Measurements from ENCODE around the gene PAK4. TPM values are rescaled to one million over a fixed set of nuclear protein-coding genes. Genes with fewer than 3 reads are reported as not detected.
"Not testable (repeated sequence)": the region's sequence is repeated elsewhere in the genome, so short reads cannot be mapped to it uniquely, and the experiment has no call there.

PAK4 gene
- polyA plus RNA-seq, 5 donors = 32.3 to 71.0 (median 52.4) TPM

GRCh38 chr19:39127812-39128515 lies 2.4 kb downstream of the PAK4 start:
- no peak for DNase-seq

DNA sequence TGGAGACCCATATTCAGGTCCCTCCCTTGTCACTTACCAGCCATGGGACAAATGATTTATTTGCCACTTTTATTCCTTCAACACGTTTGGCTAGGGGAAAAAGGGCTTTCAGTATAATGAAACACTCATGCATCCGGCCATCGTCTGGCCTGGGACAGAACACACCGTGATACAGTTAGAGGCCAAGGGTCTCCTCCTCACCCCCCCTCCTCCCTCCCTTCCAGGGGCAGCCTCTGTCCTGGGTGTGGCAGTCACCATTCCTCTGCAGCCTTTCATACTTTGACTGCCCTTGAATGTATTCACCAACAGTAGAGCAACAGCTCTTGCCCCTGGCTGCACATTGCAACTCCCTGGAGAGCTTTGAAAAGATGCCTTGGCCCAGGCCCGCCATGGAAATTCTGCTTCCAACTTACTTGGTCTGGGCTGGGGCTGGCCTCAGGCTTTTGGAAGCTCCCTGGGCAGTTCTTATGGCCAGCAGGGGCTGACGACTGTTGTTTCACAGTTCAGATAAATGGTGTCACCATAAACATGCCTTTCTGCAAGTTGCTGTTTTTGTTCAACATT lies 3.0 kb downstream of the PAK4 start:
- DNase-seq = no peak

- DNase-seq = no peak
Measured at GRCh38 chr19:39129116-39129515, 3.5 kb downstream of the PAK4 start.

DNA sequence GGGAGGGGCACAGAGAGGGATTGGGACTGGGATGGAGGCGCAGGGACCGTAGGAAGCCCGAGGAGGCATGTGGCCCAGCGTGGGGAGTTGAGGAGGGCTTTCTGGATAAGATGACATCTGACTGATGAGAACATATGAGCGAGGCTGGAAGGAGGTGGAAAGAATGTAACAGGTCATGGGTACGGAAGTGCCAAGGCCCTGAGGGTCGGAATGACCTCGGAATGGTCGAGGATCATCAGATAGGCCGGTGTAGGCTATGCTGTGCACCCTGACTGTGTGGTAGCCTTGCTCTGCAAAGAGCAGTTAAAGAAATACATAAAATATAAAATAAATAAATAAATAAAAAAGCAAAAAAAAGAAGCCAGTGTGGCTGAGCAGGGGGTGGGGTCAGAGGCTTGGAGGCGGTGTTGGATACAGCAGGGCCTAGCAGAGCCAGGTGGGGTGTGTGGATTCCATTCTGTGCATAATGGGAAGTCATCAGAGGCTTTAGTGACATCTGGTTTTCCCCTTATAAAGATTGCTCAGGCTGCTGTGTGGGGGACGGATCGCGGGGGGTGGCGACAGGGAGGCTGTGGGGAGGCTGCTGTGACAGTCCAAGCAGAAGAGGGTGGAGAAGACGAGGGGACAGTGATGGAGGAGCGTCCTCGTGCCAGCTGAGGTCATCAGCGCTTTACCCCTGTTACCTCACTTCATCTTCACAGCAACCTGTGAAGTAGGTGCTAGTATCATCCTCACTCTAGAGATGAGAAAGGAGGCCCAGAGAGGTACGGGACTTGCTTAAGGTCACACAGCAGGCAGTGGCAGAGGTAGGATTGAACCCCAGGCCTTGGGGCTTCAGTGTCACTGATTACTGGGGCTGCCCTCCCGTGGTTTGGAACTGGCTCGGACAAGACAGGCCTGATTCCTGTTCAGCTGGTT lies 5.0 kb downstream of the PAK4 start:
- no peak for DNase-seq

GRCh38 chr19:39131255-39131755 lies 5.7 kb downstream of the PAK4 start:
- no peak for DNase-seq

DNA sequence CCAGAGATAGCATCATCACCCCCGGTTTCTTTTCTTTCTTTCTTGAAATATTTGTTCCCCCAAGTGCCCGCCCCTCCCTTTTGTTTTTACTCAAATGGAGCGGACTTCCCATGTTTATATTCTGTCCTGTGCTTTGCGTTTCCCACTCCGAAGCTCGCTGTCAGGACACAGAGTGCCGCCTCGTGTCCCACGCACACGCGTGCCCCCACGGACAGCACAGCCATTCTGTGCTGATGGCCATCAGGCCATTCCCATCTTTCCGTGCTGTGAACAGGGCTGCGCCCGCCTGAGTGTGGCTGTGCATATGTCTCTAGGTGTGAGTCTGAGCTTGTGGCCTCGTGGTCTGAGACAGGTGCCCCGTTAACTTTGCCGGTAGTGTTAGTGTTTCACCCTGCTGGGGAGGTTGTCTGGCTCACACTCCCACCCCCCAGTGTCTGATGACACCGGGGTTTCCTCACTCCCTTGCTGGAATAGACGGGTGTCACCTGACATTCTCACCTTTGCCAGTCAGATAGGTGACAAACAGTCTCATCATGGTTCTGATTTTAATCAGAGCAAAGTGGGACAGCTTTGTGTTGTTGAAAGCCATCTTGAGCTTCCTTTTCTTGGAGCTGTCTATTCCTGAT lies 6.9 kb downstream of the PAK4 start:
- no peak for DNase-seq

GRCh38 chr19:39133431-39134270 lies 8.1 kb downstream of the PAK4 start:
- DNase-seq = no peak

- DNase-seq = no peak
Measured at GRCh38 chr19:39135701-39136100, 10.1 kb downstream of the PAK4 start.

DNA sequence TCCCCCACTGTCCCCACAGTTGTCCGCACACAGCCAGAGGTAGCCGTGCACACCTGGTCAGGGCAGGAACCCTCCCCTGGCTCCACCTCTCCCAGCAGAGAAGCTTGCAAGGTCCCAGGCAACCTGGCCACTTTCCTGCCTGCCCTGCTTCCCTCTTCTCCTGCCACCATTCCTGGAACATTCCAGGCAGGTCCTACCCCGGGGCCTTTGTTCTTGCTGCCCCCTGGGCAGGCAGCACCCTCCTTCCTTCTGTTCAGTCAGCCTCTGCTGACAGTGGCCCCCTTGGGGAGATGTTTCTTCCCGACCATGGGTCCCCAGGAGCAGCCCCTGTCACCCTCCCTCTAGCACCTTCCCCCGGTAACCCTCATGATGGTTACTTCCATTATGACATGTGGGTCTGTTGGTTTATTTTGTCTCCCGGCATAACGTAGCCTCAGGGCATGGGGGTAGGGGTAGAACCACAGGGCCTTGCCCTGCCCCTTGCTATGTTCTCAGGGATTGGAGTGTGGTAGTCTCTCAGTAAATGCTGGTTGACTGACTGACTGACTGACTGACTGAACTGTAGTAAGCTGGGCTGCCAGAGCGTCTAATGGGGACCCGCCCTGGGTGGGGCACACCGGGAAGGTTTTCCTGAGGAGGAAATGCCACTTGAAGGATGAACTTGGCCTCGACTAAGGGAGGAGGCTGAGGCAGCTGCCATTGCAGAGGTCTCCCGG lies 10.8 kb downstream of the PAK4 start:
- no peak for DNase-seq

GRCh38 chr19:39137131-39137530 lies 11.5 kb downstream of the PAK4 start:
- DNase-seq = no peak

- no peak for DNase-seq
Measured at GRCh38 chr19:39138221-39139211, 12.9 kb downstream of the PAK4 start.

DNA sequence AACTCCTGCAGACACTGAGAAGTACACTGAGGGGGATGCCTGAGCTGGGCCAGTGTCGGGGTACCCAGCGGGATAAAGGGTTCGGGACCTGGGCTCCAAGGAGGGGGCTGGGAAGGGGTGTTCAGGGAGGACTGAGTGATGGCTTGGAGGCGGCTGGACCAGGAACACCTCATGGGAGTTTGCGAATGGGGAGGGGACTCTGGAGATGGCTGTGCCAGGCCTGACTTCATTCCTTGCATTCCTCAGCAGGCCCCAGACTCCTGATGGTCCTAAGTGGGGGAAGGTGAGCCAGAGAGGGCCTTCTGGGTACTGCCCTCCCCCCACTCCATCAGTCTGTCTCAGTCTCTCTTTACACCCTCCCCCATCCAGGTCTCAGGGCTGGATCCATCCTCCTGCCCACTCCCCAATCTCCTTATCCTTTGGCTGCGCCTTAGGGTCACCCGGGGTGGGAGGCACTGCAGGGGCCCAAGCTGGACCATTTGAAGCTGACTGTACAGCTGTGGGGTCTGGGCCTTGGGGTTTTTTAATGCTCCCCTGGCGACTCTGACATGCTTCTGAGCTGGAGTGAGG lies 13.8 kb downstream of the PAK4 start:
- no peak for DNase-seq

- DNase-seq = no peak
Measured at GRCh38 chr19:39139971-39140453, 14.4 kb downstream of the PAK4 start.

DNA sequence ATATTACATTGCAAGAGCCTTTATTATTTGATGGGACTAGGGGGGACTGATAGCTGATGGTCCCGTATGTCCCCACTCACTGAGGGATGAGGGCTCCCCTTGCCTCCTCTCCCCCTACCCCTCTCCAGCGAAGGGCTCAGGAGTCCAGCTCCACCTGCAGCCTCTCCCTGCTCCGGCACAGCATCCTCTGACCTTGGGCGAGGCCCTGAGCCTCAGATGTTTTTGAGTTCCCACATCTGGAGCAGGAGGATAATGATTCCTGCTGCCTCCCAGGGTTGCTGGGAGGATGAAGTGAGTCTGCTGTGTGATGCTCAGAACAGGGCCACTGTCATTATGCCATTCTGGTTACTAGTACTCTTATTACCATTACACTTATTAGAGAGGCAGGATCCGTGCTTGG lies 15.0 kb downstream of the PAK4 start:
- DNase-seq = no peak

- no peak for DNase-seq
Measured at GRCh38 chr19:39141929-39142328, 16.3 kb downstream of the PAK4 start.

DNA sequence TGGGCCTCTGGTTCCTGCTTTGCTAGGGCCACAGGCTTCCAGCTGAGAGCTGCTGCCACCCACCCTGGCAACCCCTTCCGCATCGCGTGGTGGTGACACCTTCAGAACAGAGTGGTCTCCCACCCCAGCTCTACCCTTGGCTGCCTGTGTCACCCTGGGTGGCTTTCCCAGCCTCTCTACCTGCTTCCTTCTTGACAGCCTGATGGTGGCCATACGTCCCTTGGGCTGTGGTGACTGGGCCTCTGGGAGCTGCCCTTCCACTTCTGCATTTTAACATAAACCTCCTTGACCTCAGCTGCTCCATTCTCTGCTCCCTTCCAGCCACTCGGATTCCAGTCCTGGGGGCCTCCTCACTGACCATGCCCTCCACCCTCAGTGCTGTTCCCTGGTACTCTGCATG lies 17.0 kb downstream of the PAK4 start:
- DNase-seq = no peak

- DNase-seq = not testable (repeated sequence)
Measured at GRCh38 chr19:39143757-39144289, 18.2 kb downstream of the PAK4 start.
